Measurements from ENCODE around the gene ARID5B. TPM values are rescaled to one million over a fixed set of nuclear protein-coding genes. Genes with fewer than 3 reads are reported as not detected.

The ARID5B gene
- total and polyA plus RNA-seq, 2 donors (not counting 1 experiment from before 2014, with no cell fraction given): 22.4 to 237 TPM

GRCh38 chr10:61918140-61918539 is 16.6 kb downstream of the ARID5B start:
- Histone ChIP-seq H3K79me2 (ENCODE audit: control insufficient read depth, insufficient read depth, low read length) (peaks cover 100% of the 10 kb centered on the region), H2AFZ (ENCODE audit: insufficient read depth, low read depth, low read length, poor library complexity, severe bottlenecking) (no peak overlapping the region), H3K4me1 (ENCODE audit: control insufficient read depth in 2 of 2, insufficient read depth in 2 of 2, low read length in 2 of 2) (peaks cover 21 to 27% of the 10 kb centered on the region in 2 donors), H3K27me3 (replicated peaks in 1 of 4; ENCODE audit: control extremely low read depth in 1 of 4, control insufficient read depth in 3 of 4, insufficient read depth in 4 of 4, low read length in 3 of 4) (no peaks in the 10 kb centered on the region), H3K27ac (ENCODE audit: low read length in 2 of 2) (peak overlapping the region in 1 of 2 donors; percentile 0), H3K9ac (ENCODE audit: low read length) (no peak overlapping the region), H3K4me3 (ENCODE audit: control extremely low read depth in 1 of 5, extremely low read depth in 1 of 5, insufficient read depth in 1 of 5, low read depth in 2 of 5, low read length in 4 of 5) (no peak overlapping the region), H3K36me3 (replicated peaks in 1 of 2; ENCODE audit: control extremely low read depth in 1 of 2, control insufficient read depth in 1 of 2, extremely low read depth in 1 of 2, insufficient read depth in 2 of 2, low read length in 1 of 2) (peaks cover 5 to 58% of the 10 kb centered on the region in 2 experiments), H3K9me3 (ENCODE audit: control extremely low read depth in 1 of 3, control insufficient read depth in 2 of 3, insufficient read depth in 1 of 3, low read length in 2 of 3) (peaks cover 0 to 20% (median 12%) of the 10 kb centered on the region in 3 donors), H4K20me1 (ENCODE audit: control insufficient read depth, insufficient read depth, low read length, poor library complexity, severe bottlenecking) (peaks cover 57% of the 10 kb centered on the region), H3K4me2 (replicated peaks; ENCODE audit: low read depth, low read length, poor library complexity, severe bottlenecking) (no peak overlapping the region)
- H3K9me3 Mint-ChIP-seq (ENCODE audit: insufficient read depth): peaks cover 6% of the 10 kb centered on the region
- H3K4me3 Mint-ChIP-seq: peak overlapping the region; percentile 32
- CTCF ChIA-PET: no interaction called here
- ATAC-seq (ENCODE audit: low read depth) (no peak), DNase-seq (no peak)
- TF ChIP-seq EZH2 (IDR thresholded peaks at IDR 0.05; ENCODE audit: borderline replicate concordance, insufficient read depth, low read depth, low read length, poor library complexity, severe bottlenecking) (no peak), CTCF (IDR thresholded peaks at IDR 0.05) (no peak)
- WGBS (ENCODE audit: insufficient coverage): no CpG with 5 or more reads among the region's 1 CpG
- intact Hi-C loops (cut with micrococcal nuclease): loop anchor here (2.0 kb wide), 1 partner anchor 13 kb away; no protein-coding TSS in a partner anchor
- POLR2A ChIA-PET: no interaction called here
- no peaks in the 10 kb centered on the region for H3K27me3 Mint-ChIP-seq
- H3K4me1 Mint-ChIP-seq: peaks cover 71% of the 10 kb centered on the region
- peak overlapping the region; percentile 71 for H3K27ac Mint-ChIP-seq

- Histone ChIP-seq H3K4me1 (ENCODE audit: control insufficient read depth in 2 of 2, insufficient read depth in 2 of 2, low read length in 2 of 2) (peaks cover 21 to 33% of the 10 kb centered on the region in 2 donors), H3K27ac (ENCODE audit: low read length in 2 of 2) (peak overlapping the region in 1 of 2 donors; percentile 38), H2AFZ (ENCODE audit: insufficient read depth, low read depth, low read length, poor library complexity, severe bottlenecking) (no peak overlapping the region), H3K36me3 (replicated peaks in 1 of 2; ENCODE audit: control extremely low read depth in 1 of 2, control insufficient read depth in 1 of 2, extremely low read depth in 1 of 2, insufficient read depth in 2 of 2, low read length in 1 of 2) (peaks cover 4 to 59% of the 10 kb centered on the region in 2 experiments), H3K9ac (ENCODE audit: low read length) (no peak overlapping the region), H3K4me3 (ENCODE audit: control extremely low read depth in 1 of 5, extremely low read depth in 1 of 5, insufficient read depth in 1 of 5, low read depth in 2 of 5, low read length in 4 of 5) (no peak overlapping the region), H3K27me3 (replicated peaks in 1 of 4; ENCODE audit: control extremely low read depth in 1 of 4, control insufficient read depth in 3 of 4, insufficient read depth in 4 of 4, low read length in 3 of 4) (no peaks in the 10 kb centered on the region), H3K4me2 (replicated peaks; ENCODE audit: low read depth, low read length, poor library complexity, severe bottlenecking) (no peak overlapping the region), H3K9me3 (ENCODE audit: control extremely low read depth in 1 of 3, control insufficient read depth in 2 of 3, insufficient read depth in 1 of 3, low read length in 2 of 3) (peaks cover 0 to 20% (median 12%) of the 10 kb centered on the region in 3 donors), H4K20me1 (ENCODE audit: control insufficient read depth, insufficient read depth, low read length, poor library complexity, severe bottlenecking) (peaks cover 58% of the 10 kb centered on the region), H3K79me2 (ENCODE audit: control insufficient read depth, insufficient read depth, low read length) (peaks cover 100% of the 10 kb centered on the region)
- DNase-seq: no peak
- H3K4me3 Mint-ChIP-seq: no peak overlapping the region
- ATAC-seq (ENCODE audit: low read depth): no peak
- ChIA-PET CTCF (no interaction called here), POLR2A (no interaction called here)
- intact Hi-C loops (cut with micrococcal nuclease): loop anchor here (2.0 kb wide), 1 partner anchor 14 kb away; no protein-coding TSS in a partner anchor
- no peak overlapping the region for H3K27ac Mint-ChIP-seq
- H3K27me3 Mint-ChIP-seq: no peaks in the 10 kb centered on the region
- H3K4me1 Mint-ChIP-seq: peaks cover 74% of the 10 kb centered on the region
- peaks cover 6% of the 10 kb centered on the region for H3K9me3 Mint-ChIP-seq (ENCODE audit: insufficient read depth)
- TF ChIP-seq CTCF (IDR thresholded peaks at IDR 0.05) (no peak), EZH2 (IDR thresholded peaks at IDR 0.05; ENCODE audit: borderline replicate concordance, insufficient read depth, low read depth, low read length, poor library complexity, severe bottlenecking) (no peak)
- WGBS (ENCODE audit: insufficient coverage): no CpG with 5 or more reads among the region's 4 CpGs
Measured at GRCh38 chr10:61918989-61919388, 17.5 kb downstream of the ARID5B start.

Measured in B cell (primary cell).